Body of pancreas (tissue), 4 donors: ENCODE results near the gene HSD11B2. TPM values are rescaled to one million over a fixed set of nuclear protein-coding genes. Genes with fewer than 3 reads are reported as not detected.
A peak's percentile ranks its signal among the peaks of the same experiment; 100 is the strongest.

Source experiments
- ATAC-seq: fragments of 150-250 bp; one replicate; pipeline ENCODE4 v1.9.1; 2016
- DNase-seq, 4 donors: peaks; one replicate each; pipeline ENCODE4 v3.0.0-alpha.2; 2019
- H3K27ac ChIP-seq, 4 donors: fragments of 200-600 bp; sonication (generic); 1 replicate in 3 of 4; 2 replicates in 1 of 4; pipeline versions ENCODE4 v1.5.1 to v1.6.1; 2016 to 2019; ENCODE audit warnings: mild to moderate bottlenecking in 1 of 4, mixed read lengths in 1 of 4, moderate library complexity in 1 of 4
- H3K27me3 ChIP-seq, 2 donors: fragments of 200-600 bp; sonication (generic); one replicate each; pipeline ENCODE4 v1.6.0; 2016; ENCODE audit warnings: mild to moderate bottlenecking in 1 of 2
- H3K36me3 ChIP-seq, 2 donors: fragments of 200-600 bp; sonication (generic); replicated peaks in 1 of 2; 2 replicates each; pipeline ENCODE4 v1.5.1; 2016; ENCODE audit warnings: low read depth in 2 of 2; ENCODE audit not compliant: insufficient read depth in 1 of 2
- H3K4me1 ChIP-seq: fragments of 200-600 bp; sonication (generic); one replicate; pipeline ENCODE4 v1.6.0; 2016
- H3K4me3 ChIP-seq, 2 donors: fragments of 200-600 bp; sonication (generic); 1 replicate in 1 of 2; 2 replicates in 1 of 2; pipeline ENCODE4 v1.5.1; 2016 to 2019
- H3K9me3 ChIP-seq, 3 donors: fragments of 200-600 bp; sonication (generic); 1 replicate in 2 of 3; 2 replicates in 1 of 3; pipeline ENCODE4 v1.5.1; 2016
- CTCF ChIP-seq, 7 experiments: fragments of 450-650 bp in 4 of 7; fragments of 200-600 bp in 3 of 7; sonication (generic) in 3 of 7; IDR thresholded peaks; one replicate each; pipeline ENCODE4 v1.5.1; 2016 to 2019; ENCODE audit warnings: antibody characterized with exemption in 7 of 7
- POLR2A ChIP-seq, 3 donors: fragments of 450-650 bp; IDR thresholded peaks; one replicate each; pipeline ENCODE4 v1.6.1; 2016; ENCODE audit warnings: antibody characterized with exemption in 3 of 3, mild to moderate bottlenecking in 2 of 3
- WGBS, 2 donors: methylation state at CpG; one replicate each; pipeline ENCODE4 v1.1.5; 2017; 5-methylcytosine and 5-hydroxymethylcytosine counted together
- intact Hi-C: fragments of 100-400 bp; cut with DNase I; formaldehyde crosslinking; loops from one replicate; pipeline ENCODE4 v1.15.1; 2023
- total RNA-seq, 2 donors: library from RNA; depleted of rRNA; stranded (reverse); fragments of >200 nt; gene quantifications; one replicate each; pipeline ENCODE4 v1.1.0, GENCODE V29; 2016

Gene HSD11B2
- total RNA-seq, 2 donors from 2014 or later, result 5.4 to 13.8 TPM

GRCh38 chr16:67428146-67428731 lies 2.7 kb upstream of the HSD11B2 start:
- no peaks in the 10 kb centered on the region for H3K9me3 ChIP-seq
- peaks cover 55% of the 10 kb centered on the region for H3K4me1 ChIP-seq
- TF ChIP-seq CTCF (IDR thresholded peaks at IDR 0.05) (peak; percentile 78 to 93 (median 90)), POLR2A (IDR thresholded peaks at IDR 0.05) (no peak)
- H3K4me3 ChIP-seq, result no peak overlapping the region
- H3K36me3 ChIP-seq, result no peaks in the 10 kb centered on the region
- H3K27me3 ChIP-seq, result no peaks in the 10 kb centered on the region
- ATAC-seq, result peak; percentile 53
- peak; percentile 82 to 87 (median 86) for DNase-seq
- intact Hi-C loops, result loop anchor here (5.0 kb wide), 1 partner anchor 39 kb away; no protein-coding TSS in a partner anchor
- 10 to 14% methylated on average over 8 to 11 of the region's 11 CpGs for WGBS, 2 donors
- no peak overlapping the region for H3K27ac ChIP-seq

GRCh38 chr16:67429053-67429798 lies 1.7 kb upstream of the HSD11B2 start:
- H3K9me3 ChIP-seq, result no peaks in the 10 kb centered on the region
- no peak overlapping the region for H3K4me3 ChIP-seq
- intact Hi-C loops, result loop anchor here (5.0 kb wide), 1 partner anchor 38 kb away; no protein-coding TSS in a partner anchor
- peaks cover 46% of the 10 kb centered on the region for H3K4me1 ChIP-seq
- ATAC-seq (no peak), DNase-seq (no peak)
- 91 to 92% methylated on average over 3 of the region's 3 CpGs for WGBS, 2 donors
- no peaks in the 10 kb centered on the region for H3K36me3 ChIP-seq
- H3K27me3 ChIP-seq, result no peaks in the 10 kb centered on the region
- no peak overlapping the region for H3K27ac ChIP-seq
- TF ChIP-seq POLR2A (IDR thresholded peaks at IDR 0.05) (no peak), CTCF (IDR thresholded peaks at IDR 0.05) (no peak)

- TF ChIP-seq POLR2A (IDR thresholded peaks at IDR 0.05) (no peak), CTCF (IDR thresholded peaks at IDR 0.05) (no peak)
- H3K27ac ChIP-seq, result peak overlapping the region; percentile 68 to 90 (median 88)
- H3K9me3 ChIP-seq, result no peaks in the 10 kb centered on the region
- H3K27me3 ChIP-seq, result no peaks in the 10 kb centered on the region
- WGBS, 2 donors, result 43% methylated on average over 13 of the region's 13 CpGs; no CpG with 5 or more reads in 1 of the 2 donors
- peak overlapping the region in 1 of 2 donors; percentile 1 for H3K4me3 ChIP-seq
- H3K36me3 ChIP-seq, result no peaks in the 10 kb centered on the region
- DNase-seq (no peak), ATAC-seq (no peak)
- intact Hi-C loops, result loop anchor here (5.0 kb wide), 1 partner anchor 37 kb away; no protein-coding TSS in a partner anchor
- peaks cover 38% of the 10 kb centered on the region for H3K4me1 ChIP-seq
Observed at GRCh38 chr16:67429799-67430503, 970 bp upstream of the HSD11B2 start.

GRCh38 chr16:67430504-67430976 lies 381 bp upstream of the HSD11B2 start:
- ATAC-seq (peak; percentile 49), DNase-seq (no peak)
- WGBS, 2 donors, result 0% methylated on average over 53 of the region's 53 CpGs; no CpG with 5 or more reads in 1 of the 2 donors
- H3K9me3 ChIP-seq, result no peaks in the 10 kb centered on the region
- intact Hi-C loops, result no loop called here
- peak overlapping the region; percentile 1 to 11 for H3K4me3 ChIP-seq
- H3K4me1 ChIP-seq, result peaks cover 35% of the 10 kb centered on the region
- no peaks in the 10 kb centered on the region for H3K36me3 ChIP-seq
- H3K27me3 ChIP-seq, result no peaks in the 10 kb centered on the region
- peak in 3 of 7 experiments; percentile 15 to 31 (median 21) for TF ChIP-seq CTCF (IDR thresholded peaks at IDR 0.05)
- peak; percentile 11 to 53 (median 46) for TF ChIP-seq POLR2A (IDR thresholded peaks at IDR 0.05)
- peak overlapping the region; percentile 68 to 90 (median 88) for H3K27ac ChIP-seq
